Endothelial cell (in vitro differentiated cells): ENCODE results near the gene AQP2. TPM values are rescaled to one million over a fixed set of nuclear protein-coding genes. Genes with fewer than 3 reads are reported as not detected.

Experiments
- DNase-seq: peaks from one replicate; pipeline ENCODE4 v3.0.0; 2021; ENCODE audit warnings: low spot score
- H3K27ac Mint-ChIP-seq: one replicate; pipeline ENCODE4 v1.8.0; 2021; ENCODE audit warnings: mixed read lengths, inconsistent platforms; ENCODE audit not compliant: unreplicated experiment
- H3K27me3 Mint-ChIP-seq: one replicate; pipeline ENCODE4 v1.8.0; 2021; ENCODE audit warnings: mild to moderate bottlenecking, moderate library complexity, mixed read lengths, inconsistent platforms; ENCODE audit not compliant: unreplicated experiment
- H3K36me3 Mint-ChIP-seq: one replicate; pipeline ENCODE4 v1.8.0; 2021; ENCODE audit warnings: mild to moderate bottlenecking, low read depth, mixed read lengths, inconsistent platforms; ENCODE audit not compliant: unreplicated experiment
- H3K4me1 Mint-ChIP-seq: one replicate; pipeline ENCODE4 v1.8.0; 2021; ENCODE audit warnings: mild to moderate bottlenecking, mixed read lengths, inconsistent platforms; ENCODE audit not compliant: unreplicated experiment
- H3K4me3 Mint-ChIP-seq: one replicate; pipeline ENCODE4 v1.8.0; 2021; ENCODE audit warnings: mild to moderate bottlenecking, mixed read lengths, inconsistent platforms; ENCODE audit not compliant: unreplicated experiment
- H3K9me3 Mint-ChIP-seq: one replicate; pipeline ENCODE4 v1.8.0; 2021; ENCODE audit warnings: mixed read lengths, inconsistent platforms; ENCODE audit not compliant: unreplicated experiment
- CTCF ChIP-seq: fragments of 200-600 bp; sonication (generic); IDR thresholded peaks from one replicate; pipeline ENCODE4 v1.5.0; 2021; ENCODE audit warnings: antibody characterized with exemption; ENCODE audit not compliant: unreplicated experiment
- total RNA-seq: library from RNA; stranded (reverse); fragmentation: NEBNext Ultra II Directional; extraction: Animal tissue kit (Norgen Biotek cat#: 25700); gene quantifications from one replicate; pipeline ENCODE4 v1.2.1, GENCODE V29; 2021; ENCODE audit not compliant: unreplicated experiment

The AQP2 gene
- total RNA-seq, 1 donor from 2014 or later: 0.05 TPM

GRCh38 chr12:49970658-49971057, 20.1 kb downstream of the AQP2 start:
- no peak for DNase-seq
- H3K27ac Mint-ChIP-seq: no peak overlapping the region

GRCh38 chr12:49971141-49971540, 20.6 kb downstream of the AQP2 start:
- no peak overlapping the region for H3K4me3 Mint-ChIP-seq
- H3K27me3 Mint-ChIP-seq: peaks cover 8% of the 10 kb centered on the region
- H3K9me3 Mint-ChIP-seq: no peaks in the 10 kb centered on the region
- no peak overlapping the region for H3K27ac Mint-ChIP-seq
- DNase-seq: no peak
- H3K4me1 Mint-ChIP-seq: no peaks in the 10 kb centered on the region
- H3K36me3 Mint-ChIP-seq: peaks cover 4% of the 10 kb centered on the region
- TF ChIP-seq CTCF: no peak

More at GRCh38 chr12:49970658-49971057, 20.1 kb downstream of the AQP2 start:
- Mint-ChIP-seq H3K9me3 (no peaks in the 10 kb centered on the region), H3K36me3 (peaks cover 4% of the 10 kb centered on the region), H3K4me3 (no peak overlapping the region), H3K4me1 (no peaks in the 10 kb centered on the region), H3K27me3 (peaks cover 9% of the 10 kb centered on the region)
- no peak for TF ChIP-seq CTCF

- H3K4me1 Mint-ChIP-seq: no peaks in the 10 kb centered on the region
- H3K36me3 Mint-ChIP-seq: peaks cover 4% of the 10 kb centered on the region
- H3K9me3 Mint-ChIP-seq: no peaks in the 10 kb centered on the region
- H3K27me3 Mint-ChIP-seq: peaks cover 3% of the 10 kb centered on the region
- no peak overlapping the region for H3K4me3 Mint-ChIP-seq
- H3K27ac Mint-ChIP-seq: no peak overlapping the region
- no peak for TF ChIP-seq CTCF
- DNase-seq: no peak
Observed at GRCh38 chr12:49972129-49972528, 21.6 kb downstream of the AQP2 start.

- no peak within 1 kb of the TSS for H3K4me3 Mint-ChIP-seq
- no peak within 1 kb of the TSS for H3K27ac Mint-ChIP-seq
Observed at GRCh38 chr12:49972641-49973360, 22.3 kb downstream of the AQP2 start, which contains the start of gene AQP6. AQP6 (plus strand) TSS chr12:49972947; CDS start chr12:49973174, 227 bp downstream.

More at GRCh38 chr12:49972641-49973360, 22.3 kb downstream of the AQP2 start, which contains the start of gene AQP6:
- no peaks in the 10 kb centered on the region for H3K9me3 Mint-ChIP-seq
- TF ChIP-seq CTCF: no peak
- no peaks in the 10 kb centered on the region for H3K4me1 Mint-ChIP-seq
- peaks cover 3% of the 10 kb centered on the region for H3K27me3 Mint-ChIP-seq
- H3K36me3 Mint-ChIP-seq: peaks cover 4% of the 10 kb centered on the region
- DNase-seq: no peak
